Fibroblast of lung (primary cell): ENCODE measurements around the gene OXA1L. TPM values are rescaled to one million over a fixed set of nuclear protein-coding genes. Genes with fewer than 3 reads are reported as not detected.

Experiments used
- DNase-seq, 2 donors: peaks; one replicate each; pipeline versions ENCODE4 v3.0.0 to v3.0.0-alpha.2; 2010; ENCODE audit warnings: low read depth in 2 of 2
- H2AFZ ChIP-seq: 2 replicates; pipeline ENCODE4 v1.5.1; 2012; ENCODE audit warnings: low read length, control low read depth, inconsistent platforms
- H3K27ac ChIP-seq: 2 replicates; pipeline ENCODE4 v1.5.1; 2011; ENCODE audit warnings: low read length, control low read depth; ENCODE audit not compliant: insufficient read depth
- H3K27me3 ChIP-seq: 2 replicates; pipeline ENCODE4 v1.5.1; 2011; ENCODE audit warnings: mild to moderate bottlenecking, low read length; ENCODE audit not compliant: control insufficient read depth, insufficient read depth
- H3K36me3 ChIP-seq: 2 replicates; pipeline ENCODE4 v1.5.1; 2011; ENCODE audit warnings: low read length; ENCODE audit not compliant: control insufficient read depth, insufficient read depth
- H3K4me1 ChIP-seq: 2 replicates; pipeline ENCODE4 v1.5.1; 2011; ENCODE audit warnings: low read length; ENCODE audit not compliant: control insufficient read depth, insufficient read depth; ENCODE audit errors: extremely low read depth
- H3K4me2 ChIP-seq: 2 replicates; pipeline ENCODE4 v1.5.1; 2011; ENCODE audit warnings: low read length, control low read depth; ENCODE audit not compliant: insufficient read depth; ENCODE audit errors: extremely low read depth
- H3K4me3 ChIP-seq, 4 experiments: fragments of 200-600 bp in 1 of 4; sonication (generic) in 1 of 4; replicated peaks in 1 of 4; 2 replicates each; pipeline ENCODE4 v1.5.1; 2011 to 2016; ENCODE audit warnings: low read length in 4 of 4, low read depth in 3 of 4, mild to moderate bottlenecking in 3 of 4, control low read depth in 2 of 4, inconsistent platforms in 1 of 4, mixed read lengths in 1 of 4; ENCODE audit not compliant: insufficient read depth in 1 of 4; ENCODE audit errors: control extremely low read depth in 1 of 4
- H3K79me2 ChIP-seq: 2 replicates; pipeline ENCODE4 v1.5.1; 2012; ENCODE audit warnings: mild to moderate bottlenecking, low read length, inconsistent platforms; ENCODE audit not compliant: control insufficient read depth, insufficient read depth
- H3K9ac ChIP-seq: 2 replicates; pipeline ENCODE4 v1.5.1; 2011; ENCODE audit warnings: mild to moderate bottlenecking, low read length, control low read depth; ENCODE audit not compliant: insufficient read depth
- H3K9me3 ChIP-seq: 2 replicates; pipeline ENCODE4 v1.5.1; 2012; ENCODE audit warnings: low read depth, low read length; ENCODE audit not compliant: control insufficient read depth, insufficient read depth
- H4K20me1 ChIP-seq: 2 replicates; pipeline ENCODE4 v1.5.1; 2011; ENCODE audit warnings: low read length; ENCODE audit not compliant: control insufficient read depth, insufficient read depth; ENCODE audit errors: extremely low read depth
- EZH2 ChIP-seq: IDR thresholded peaks from 2 replicates; pipeline ENCODE4 v1.5.1; 2012; ENCODE audit warnings: low read length, control low read depth, mild to moderate bottlenecking; ENCODE audit errors: missing control alignments
- polyA plus RNA-seq, 2 donors: library from polyadenylated mRNA; depleted of rRNA in 1 of 2; stranded (reverse) in 1 of 2; unstranded in 1 of 2; fragments of >200 nt; gene quantifications; 2 replicates each; pipeline ENCODE4 v1.2.1, GENCODE V29; 2011 to 2012; ENCODE audit warnings: missing spikeins in 1 of 2
- total RNA-seq: library from RNA; depleted of rRNA; stranded (reverse); fragments of >200 nt; gene quantifications from 2 replicates; pipeline ENCODE4 v1.2.1, GENCODE V29; 2014
- TF ChIP-seq, protein P1 (sequence below), 2 donors: IDR thresholded peaks in 1 of 2; conservative IDR thresholded peaks in 1 of 2; 1 replicate in 1 of 2; 2 replicates in 1 of 2; pipeline ENCODE4 v1.5.1; 2011 to 2012; ENCODE audit warnings: low read length in 2 of 2, control low read depth in 1 of 2, inconsistent platforms in 1 of 2, low read depth in 1 of 2, mild to moderate bottlenecking in 1 of 2

Gene OXA1L
- total and polyA plus RNA-seq, 2 donors (not counting 1 experiment from before 2014, with no cell fraction given): 67.2 to 141 TPM

DNA sequence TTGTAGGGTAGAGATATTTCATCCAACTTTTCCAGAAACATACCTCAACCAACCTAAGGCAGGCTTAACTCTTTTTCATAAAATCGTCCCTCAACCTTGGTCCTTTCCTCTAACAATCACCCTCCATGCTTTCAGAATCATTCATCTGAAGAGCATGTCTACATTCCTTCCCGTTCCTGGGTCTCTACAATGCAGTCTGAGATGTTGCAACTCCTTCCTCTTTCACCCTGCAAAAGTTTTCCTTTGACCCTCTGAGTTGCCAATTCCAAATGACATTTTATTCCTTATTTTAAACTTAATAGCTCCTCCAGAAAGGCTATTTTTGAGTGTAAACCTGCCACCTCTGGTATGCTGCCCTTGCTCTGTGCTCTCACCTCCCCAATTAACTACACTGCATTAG is 32.0 kb downstream of the OXA1L start:
- Histone ChIP-seq H3K36me3 (no peaks in the 10 kb centered on the region), H3K4me1 (no peaks in the 10 kb centered on the region), H3K4me2 (no peak overlapping the region), H3K27me3 (no peaks in the 10 kb centered on the region), H3K27ac (no peak overlapping the region), H4K20me1 (no peaks in the 10 kb centered on the region), H3K4me3 (no peak overlapping the region), H3K9ac (no peak overlapping the region), H3K79me2 (no peaks in the 10 kb centered on the region), H2AFZ (no peak overlapping the region), H3K9me3 (no peaks in the 10 kb centered on the region)
- DNase-seq: no peak
- TF ChIP-seq, protein P1, sequence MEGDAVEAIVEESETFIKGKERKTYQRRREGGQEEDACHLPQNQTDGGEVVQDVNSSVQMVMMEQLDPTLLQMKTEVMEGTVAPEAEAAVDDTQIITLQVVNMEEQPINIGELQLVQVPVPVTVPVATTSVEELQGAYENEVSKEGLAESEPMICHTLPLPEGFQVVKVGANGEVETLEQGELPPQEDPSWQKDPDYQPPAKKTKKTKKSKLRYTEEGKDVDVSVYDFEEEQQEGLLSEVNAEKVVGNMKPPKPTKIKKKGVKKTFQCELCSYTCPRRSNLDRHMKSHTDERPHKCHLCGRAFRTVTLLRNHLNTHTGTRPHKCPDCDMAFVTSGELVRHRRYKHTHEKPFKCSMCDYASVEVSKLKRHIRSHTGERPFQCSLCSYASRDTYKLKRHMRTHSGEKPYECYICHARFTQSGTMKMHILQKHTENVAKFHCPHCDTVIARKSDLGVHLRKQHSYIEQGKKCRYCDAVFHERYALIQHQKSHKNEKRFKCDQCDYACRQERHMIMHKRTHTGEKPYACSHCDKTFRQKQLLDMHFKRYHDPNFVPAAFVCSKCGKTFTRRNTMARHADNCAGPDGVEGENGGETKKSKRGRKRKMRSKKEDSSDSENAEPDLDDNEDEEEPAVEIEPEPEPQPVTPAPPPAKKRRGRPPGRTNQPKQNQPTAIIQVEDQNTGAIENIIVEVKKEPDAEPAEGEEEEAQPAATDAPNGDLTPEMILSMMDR (conservative IDR thresholded peaks at IDR 0.05 in 1 of 2, IDR thresholded peaks at IDR 0.05 in 1 of 2; ENCODE audit: low read depth in 1 of 2, low read length in 2 of 2): no peak
- no peak for TF ChIP-seq EZH2

DNA sequence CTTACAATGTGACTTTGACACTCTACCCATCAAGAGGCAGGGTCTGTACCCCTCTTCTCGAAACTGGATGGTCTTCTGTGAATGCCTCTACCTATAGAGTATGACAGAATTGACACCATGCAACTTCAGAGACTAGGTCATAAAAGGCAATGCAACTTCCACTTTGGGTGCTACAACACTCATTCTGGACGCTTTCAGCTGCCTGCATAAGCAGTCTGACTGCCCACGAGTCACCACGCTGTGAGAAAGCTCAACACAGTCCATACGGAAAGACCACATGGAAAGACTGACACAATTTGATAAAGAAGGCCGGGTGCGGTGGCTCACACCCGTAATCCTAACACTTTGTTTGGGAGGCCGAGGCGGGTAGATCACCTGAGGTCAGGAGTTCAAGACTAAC is 33.9 kb downstream of the OXA1L start:
- Histone ChIP-seq H3K4me2 (no peak overlapping the region), H3K27me3 (no peaks in the 10 kb centered on the region), H3K9me3 (no peaks in the 10 kb centered on the region), H3K4me3 (no peak overlapping the region), H2AFZ (no peak overlapping the region), H3K27ac (no peak overlapping the region), H3K4me1 (no peaks in the 10 kb centered on the region), H3K9ac (no peak overlapping the region), H3K79me2 (no peaks in the 10 kb centered on the region), H4K20me1 (no peaks in the 10 kb centered on the region), H3K36me3 (no peaks in the 10 kb centered on the region)
- TF ChIP-seq, protein P1 (conservative IDR thresholded peaks at IDR 0.05 in 1 of 2, IDR thresholded peaks at IDR 0.05 in 1 of 2; ENCODE audit: low read depth in 1 of 2, low read length in 2 of 2): no peak
- no peak for TF ChIP-seq EZH2
- DNase-seq: no peak

DNA sequence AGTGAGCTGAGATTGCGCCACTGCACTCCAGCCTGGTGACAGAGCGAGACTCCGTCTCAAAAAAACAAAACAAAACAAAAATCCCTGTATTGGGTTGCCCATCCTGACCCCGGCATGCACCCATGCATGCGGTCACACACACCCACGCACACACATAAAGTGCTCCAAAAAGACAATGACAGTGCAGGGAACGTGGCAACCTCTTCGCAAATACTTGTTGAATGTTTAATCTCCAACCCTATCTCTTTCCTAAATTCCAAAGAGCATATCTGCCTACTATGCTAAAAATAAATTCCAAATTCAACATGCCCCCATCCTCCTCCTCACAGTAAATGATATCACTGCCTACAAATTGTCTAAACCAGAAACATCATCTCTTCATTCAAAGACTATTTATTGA is 35.2 kb downstream of the OXA1L start:
- Histone ChIP-seq H3K9me3 (no peaks in the 10 kb centered on the region), H4K20me1 (no peaks in the 10 kb centered on the region), H3K27me3 (no peaks in the 10 kb centered on the region), H2AFZ (no peak overlapping the region), H3K4me2 (no peak overlapping the region), H3K4me1 (no peaks in the 10 kb centered on the region), H3K36me3 (no peaks in the 10 kb centered on the region), H3K79me2 (no peaks in the 10 kb centered on the region), H3K9ac (no peak overlapping the region), H3K27ac (no peak overlapping the region), H3K4me3 (no peak overlapping the region)
- DNase-seq: no peak
- TF ChIP-seq EZH2: no peak
- TF ChIP-seq, protein P1 (conservative IDR thresholded peaks at IDR 0.05 in 1 of 2, IDR thresholded peaks at IDR 0.05 in 1 of 2; ENCODE audit: low read depth in 1 of 2, low read length in 2 of 2): no peak
